HG03521 (cell line): ENCODE measurements around the gene IL3RA.
"Not testable (repeated sequence)": the region's sequence is repeated elsewhere in the genome, so short reads cannot be mapped to it uniquely, and the experiment has no call there.

Experiments
- ATAC-seq: cut with Tn5 transposase; IDR thresholded peaks from one replicate; pipeline ENCODE4 v1.9.1; 2021; ENCODE audit warnings: mild to moderate bottlenecking, moderate library complexity; ENCODE audit not compliant: unreplicated experiment

Gene IL3RA

DNA sequence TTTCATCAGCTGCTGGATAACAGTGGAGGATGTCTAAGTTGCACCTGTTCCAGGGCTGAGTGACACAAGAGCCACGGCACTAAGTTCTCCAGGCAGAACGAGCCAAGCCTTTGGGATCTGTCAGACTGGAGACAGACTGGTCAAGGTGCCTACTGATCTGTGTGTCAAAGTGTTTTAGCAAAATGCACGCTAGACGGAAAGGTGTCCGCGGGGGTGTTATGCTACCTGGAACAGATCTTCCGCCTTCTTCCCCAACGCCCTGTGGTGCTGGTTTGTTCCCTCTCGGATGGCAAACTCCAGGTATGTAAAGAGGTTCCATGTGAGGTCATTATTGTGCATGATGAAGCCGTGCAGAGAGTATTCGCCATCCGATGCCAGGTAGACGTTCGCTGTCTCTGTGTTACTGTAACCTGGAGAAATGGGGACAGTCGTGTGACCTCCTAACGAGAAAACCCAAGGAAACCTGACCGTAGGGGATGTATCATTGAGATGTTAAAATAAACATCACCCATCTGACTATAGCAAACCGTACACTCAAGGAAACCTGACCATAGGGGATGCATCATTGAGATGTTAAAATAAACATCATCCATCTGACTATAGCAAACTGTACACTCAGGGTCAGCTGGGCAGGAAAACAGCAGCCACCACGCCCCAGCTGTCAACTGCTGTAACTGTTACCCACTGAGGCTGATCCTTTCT is 85.0 kb downstream of the IL3RA start:
- ATAC-seq = no peak

DNA sequence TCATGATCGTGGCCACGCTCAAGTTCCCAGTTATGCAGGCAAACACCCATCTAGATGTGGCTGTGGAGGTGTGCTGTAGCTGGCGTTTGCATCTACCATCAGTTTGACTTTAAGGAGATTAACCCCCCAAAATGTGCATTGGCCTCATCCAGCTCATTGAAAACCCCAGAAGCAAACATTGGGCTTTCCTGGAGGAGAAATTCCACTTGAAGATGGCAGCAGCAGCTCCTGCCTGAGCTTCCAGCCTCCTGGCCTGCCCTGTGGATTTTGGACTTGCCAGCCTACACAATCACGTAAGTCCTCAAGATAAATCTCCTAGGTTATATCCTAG is 85.5 kb downstream of the IL3RA start:
- no peak for ATAC-seq

DNA sequence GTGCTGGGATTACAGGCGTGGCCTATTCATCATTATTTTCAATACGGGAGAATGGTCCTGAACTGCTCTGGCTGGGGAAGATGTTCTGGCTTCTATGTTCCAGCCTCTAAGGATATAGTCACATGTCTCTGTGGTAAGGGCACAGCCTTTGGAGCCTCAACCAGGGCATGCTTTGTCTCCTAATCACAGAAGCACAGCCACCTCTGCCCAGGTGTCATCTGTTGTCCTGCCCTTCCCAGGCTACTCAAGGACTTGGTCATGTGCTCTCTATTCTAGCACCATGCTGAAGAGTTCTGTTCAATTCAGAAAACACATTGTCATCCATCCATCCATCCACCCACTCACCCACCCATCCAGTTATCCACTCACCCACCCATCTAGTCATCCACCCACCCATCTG is 86.6 kb downstream of the IL3RA start:
- ATAC-seq = no peak

DNA sequence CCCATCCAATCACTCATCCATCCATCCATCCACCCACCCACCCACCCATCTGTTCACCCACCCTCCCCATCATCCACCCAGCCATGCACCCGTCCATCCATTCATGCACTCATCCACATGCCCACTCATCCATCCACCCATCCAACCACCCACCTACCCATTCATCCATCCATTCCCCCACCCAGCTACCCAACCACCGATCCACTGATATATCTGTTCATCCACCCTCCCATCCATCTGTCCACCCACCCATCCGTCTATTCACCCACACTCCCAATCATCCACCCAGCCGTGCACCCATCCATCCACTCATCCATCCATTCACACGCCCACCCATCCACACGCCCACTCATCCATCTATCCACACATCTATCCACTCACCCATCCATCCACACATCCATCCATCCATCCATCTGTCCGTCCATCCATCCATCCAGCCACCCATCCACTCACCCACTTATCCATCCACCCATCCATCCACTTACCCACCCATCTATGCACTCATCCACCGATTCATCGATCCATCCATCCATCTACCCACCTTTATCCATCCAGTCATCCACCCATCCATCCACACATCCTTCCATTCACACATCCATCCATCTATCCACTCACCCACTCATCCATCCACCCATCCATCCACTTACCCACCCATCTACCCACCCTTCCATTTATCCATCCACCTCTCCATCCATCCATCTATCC is 87.7 kb downstream of the IL3RA start:
- no peak for ATAC-seq

DNA sequence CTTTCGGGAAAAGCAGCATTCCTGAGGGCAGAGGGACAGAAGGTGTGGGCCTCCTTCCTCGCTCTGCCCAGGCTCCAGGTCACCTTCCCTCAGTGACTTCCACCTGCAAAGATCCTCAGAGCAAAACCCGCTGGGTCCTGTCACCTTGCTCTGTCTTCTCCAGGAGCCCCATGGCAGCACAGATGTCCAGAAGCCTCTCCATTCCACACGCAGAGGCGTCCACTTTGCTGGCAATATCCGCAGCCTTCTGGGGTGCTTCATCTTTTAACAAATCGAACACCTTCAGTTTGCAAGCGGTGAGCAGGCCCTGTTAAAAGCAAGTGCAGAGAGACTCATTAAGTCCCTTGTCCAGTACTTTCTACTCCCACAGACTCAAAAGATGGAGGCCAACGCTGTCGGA is 88.8 kb downstream of the IL3RA start:
- no peak for ATAC-seq

DNA sequence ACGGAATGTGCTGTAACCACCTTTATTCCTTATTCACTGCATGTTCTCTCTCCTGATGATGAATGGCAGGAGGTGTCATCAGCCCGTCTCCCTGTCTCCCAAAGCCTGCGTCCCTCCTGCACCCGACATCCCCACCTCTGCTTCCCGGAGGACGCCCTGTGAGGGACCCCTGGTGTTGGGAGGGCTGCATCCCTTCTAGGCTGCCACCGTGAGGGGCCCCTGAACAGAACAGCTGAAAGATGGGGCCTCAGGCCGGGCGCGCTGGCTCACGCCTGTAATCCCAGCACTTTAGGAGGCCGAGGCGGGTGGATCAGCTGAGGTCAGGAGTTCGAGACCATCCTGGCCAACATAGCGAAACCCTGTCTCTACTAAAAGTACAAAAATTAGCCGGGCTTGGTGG is 89.7 kb downstream of the IL3RA start:
- not testable (repeated sequence) for ATAC-seq

DNA sequence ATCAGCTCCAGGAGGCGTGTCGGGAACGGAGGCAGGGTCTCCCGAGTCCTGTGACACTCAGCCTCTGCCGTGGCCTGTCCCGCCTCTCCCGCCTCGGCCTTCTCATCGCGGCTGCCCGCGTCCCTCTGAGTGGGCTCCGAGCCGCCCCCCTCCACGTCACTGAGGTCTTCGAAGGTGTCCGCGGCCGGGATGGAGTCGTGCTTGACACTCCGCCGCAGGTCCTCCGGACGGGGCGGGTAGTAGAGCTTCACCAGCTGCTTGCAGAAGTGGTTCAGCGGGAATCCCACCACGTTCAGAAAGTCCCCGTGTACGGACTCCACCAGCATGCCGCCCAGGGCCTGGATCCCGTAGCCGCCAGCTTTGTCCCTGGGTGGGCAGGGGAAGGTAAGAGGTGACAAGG is 91.2 kb downstream of the IL3RA start:
- ATAC-seq = no peak

DNA sequence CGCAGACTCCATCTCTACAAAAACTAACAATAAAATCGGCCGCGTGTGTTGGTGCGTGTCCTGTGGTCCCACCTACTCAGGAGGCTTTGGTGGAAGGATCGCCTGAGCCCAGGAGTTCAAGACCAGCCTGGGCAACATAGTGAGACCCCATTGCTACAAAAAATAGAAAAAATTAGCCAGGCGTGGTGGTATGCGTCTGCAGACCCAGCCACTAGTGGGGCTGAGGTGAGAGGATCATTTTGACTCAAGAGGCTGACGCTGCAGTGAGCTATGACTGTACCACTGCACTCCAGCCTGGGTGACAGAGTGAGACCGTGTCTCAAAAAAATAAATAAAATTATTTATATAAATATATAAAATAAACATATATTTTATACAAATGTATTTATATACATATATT is 93.9 kb downstream of the IL3RA start:
- ATAC-seq = no peak
